Suprapubic skin (tissue), 4 donors: ENCODE measurements around the gene CDH4. TPM values are rescaled to one million over a fixed set of nuclear protein-coding genes. Genes with fewer than 3 reads are reported as not detected.

Experiments
- DNase-seq, 2 donors: peaks; one replicate each; pipeline ENCODE4 v3.0.0-alpha.2; 2019; ENCODE audit warnings: low spot score in 2 of 2
- H3K27ac ChIP-seq: fragments of 200-600 bp; sonication (generic); one replicate; pipeline ENCODE4 v1.5.1; 2019
- H3K27me3 ChIP-seq: fragments of 200-600 bp; sonication (generic); one replicate; pipeline ENCODE4 v1.5.1; 2019
- H3K36me3 ChIP-seq: fragments of 200-600 bp; sonication (generic); one replicate; pipeline ENCODE4 v1.5.1; 2019
- H3K4me1 ChIP-seq: fragments of 200-600 bp; sonication (generic); one replicate; pipeline ENCODE4 v1.5.1; 2019
- H3K4me3 ChIP-seq: fragments of 200-600 bp; sonication (generic); one replicate; pipeline ENCODE4 v1.5.1; 2019; ENCODE audit warnings: mild to moderate bottlenecking
- H3K9me3 ChIP-seq: fragments of 200-600 bp; sonication (generic); one replicate; pipeline ENCODE4 v1.5.1; 2019
- EP300 ChIP-seq: sonication (generic); formaldehyde crosslinking; IDR thresholded peaks from one replicate; pipeline ENCODE4 v1.6.1; 2017; ENCODE audit warnings: antibody characterized with exemption
- POLR2A ChIP-seq, 2 donors: fragments of 450-650 bp; IDR thresholded peaks; one replicate each; pipeline ENCODE4 v1.6.1; 2017; ENCODE audit warnings: antibody characterized with exemption in 2 of 2, mild to moderate bottlenecking in 2 of 2, moderate library complexity in 2 of 2
- POLR2AphosphoS5 ChIP-seq, 3 donors: sonication (generic); formaldehyde crosslinking; IDR thresholded peaks; one replicate each; pipeline ENCODE4 v1.6.1; 2017; ENCODE audit warnings: antibody characterized with exemption in 3 of 3
- WGBS: methylation state at CpG from one replicate; pipeline ENCODE4 v1.1.5; 2018; 5-methylcytosine and 5-hydroxymethylcytosine counted together
- total RNA-seq, 4 donors: library from RNA; depleted of rRNA; stranded (reverse); fragments of >200 nt; gene quantifications; one replicate each; pipeline ENCODE4 v1.1.0, GENCODE V29; 2016
- TF ChIP-seq, protein P1 (sequence below), 2 donors: fragments of 200-600 bp in 1 of 2; fragments of 450-650 bp in 1 of 2; sonication (generic) in 1 of 2; IDR thresholded peaks; one replicate each; pipeline ENCODE4 v1.5.1; 2016 to 2019; ENCODE audit warnings: antibody characterized with exemption in 2 of 2, mild to moderate bottlenecking in 1 of 2, moderate library complexity in 1 of 2

The CDH4 gene
- total RNA-seq, 4 donors from 2014 or later, result 0.91 to 5.9 (median 2.6) TPM

DNA sequence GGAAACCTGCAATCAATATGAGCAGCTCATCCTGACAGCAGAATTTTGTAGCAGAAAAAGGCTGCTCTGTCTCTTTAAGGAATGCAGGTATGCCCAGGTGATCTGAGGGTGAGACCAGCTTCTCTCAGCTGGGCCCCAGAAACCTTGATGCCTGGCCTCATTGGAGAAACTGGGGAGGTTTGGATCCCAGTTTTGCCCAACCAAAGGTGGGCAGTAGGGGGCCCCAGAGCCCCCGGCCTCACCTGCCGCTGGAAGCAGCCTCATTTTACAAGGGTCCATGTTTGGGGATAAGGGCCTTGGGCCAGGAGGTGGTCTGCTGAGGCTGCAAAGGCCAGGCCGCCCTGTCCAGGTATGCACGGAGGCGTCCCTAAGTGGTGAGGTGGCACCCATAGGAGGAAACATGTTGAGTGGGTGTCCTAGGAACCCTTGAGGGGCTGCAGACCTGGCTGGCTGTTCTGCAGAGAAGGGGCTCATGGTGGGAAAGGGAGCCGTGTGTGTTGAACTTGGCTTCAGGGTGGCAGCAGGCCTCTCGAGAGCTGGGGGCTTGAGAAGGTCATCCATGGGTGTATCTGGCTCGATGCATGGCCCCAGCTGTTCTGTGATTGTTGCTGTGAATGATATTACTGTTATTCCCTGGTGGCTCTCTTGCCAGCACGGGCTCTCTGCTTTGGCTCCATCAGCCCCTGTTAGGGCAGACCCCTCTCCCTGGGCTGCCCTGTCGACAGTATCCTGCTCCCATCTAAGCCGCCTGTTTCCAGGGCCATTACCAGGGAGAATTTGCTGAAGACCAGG, 208.4 kb downstream of the CDH4 start:
- Histone ChIP-seq H3K27ac (no peak overlapping the region), H3K4me3 (no peak overlapping the region), H3K36me3 (no peaks in the 10 kb centered on the region), H3K27me3 (no peaks in the 10 kb centered on the region), H3K4me1 (no peaks in the 10 kb centered on the region), H3K9me3 (no peaks in the 10 kb centered on the region)
- no peak for DNase-seq
- 72% methylated on average over 11 of the region's 11 CpGs for WGBS
- TF ChIP-seq POLR2AphosphoS5 (IDR thresholded peaks at IDR 0.05) (no peak), POLR2A (IDR thresholded peaks at IDR 0.05) (no peak), EP300 (no peak)
- TF ChIP-seq, protein P1, sequence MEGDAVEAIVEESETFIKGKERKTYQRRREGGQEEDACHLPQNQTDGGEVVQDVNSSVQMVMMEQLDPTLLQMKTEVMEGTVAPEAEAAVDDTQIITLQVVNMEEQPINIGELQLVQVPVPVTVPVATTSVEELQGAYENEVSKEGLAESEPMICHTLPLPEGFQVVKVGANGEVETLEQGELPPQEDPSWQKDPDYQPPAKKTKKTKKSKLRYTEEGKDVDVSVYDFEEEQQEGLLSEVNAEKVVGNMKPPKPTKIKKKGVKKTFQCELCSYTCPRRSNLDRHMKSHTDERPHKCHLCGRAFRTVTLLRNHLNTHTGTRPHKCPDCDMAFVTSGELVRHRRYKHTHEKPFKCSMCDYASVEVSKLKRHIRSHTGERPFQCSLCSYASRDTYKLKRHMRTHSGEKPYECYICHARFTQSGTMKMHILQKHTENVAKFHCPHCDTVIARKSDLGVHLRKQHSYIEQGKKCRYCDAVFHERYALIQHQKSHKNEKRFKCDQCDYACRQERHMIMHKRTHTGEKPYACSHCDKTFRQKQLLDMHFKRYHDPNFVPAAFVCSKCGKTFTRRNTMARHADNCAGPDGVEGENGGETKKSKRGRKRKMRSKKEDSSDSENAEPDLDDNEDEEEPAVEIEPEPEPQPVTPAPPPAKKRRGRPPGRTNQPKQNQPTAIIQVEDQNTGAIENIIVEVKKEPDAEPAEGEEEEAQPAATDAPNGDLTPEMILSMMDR (IDR thresholded peaks at IDR 0.05), result no peak

DNA sequence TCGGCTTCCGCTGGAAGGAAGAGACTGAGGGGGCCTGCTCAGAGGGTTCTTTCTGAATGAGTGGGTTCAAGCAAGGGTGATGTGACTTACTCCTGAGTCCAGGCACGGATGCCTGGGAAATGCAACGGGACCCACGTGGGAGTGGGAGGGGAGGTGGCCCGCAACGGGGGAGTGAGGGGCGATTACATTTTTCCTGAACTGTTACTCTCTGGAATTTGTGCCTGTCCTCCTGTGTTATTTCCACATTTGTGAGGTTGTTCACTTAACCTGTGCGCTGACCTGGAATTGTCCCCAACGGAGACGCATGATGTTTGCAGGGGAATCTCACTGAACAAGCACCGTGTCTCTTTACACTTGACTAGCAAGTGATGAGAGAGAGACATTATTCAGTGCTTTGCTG, 209.4 kb downstream of the CDH4 start:
- no peaks in the 10 kb centered on the region for H3K36me3 ChIP-seq
- H3K4me1 ChIP-seq, result no peaks in the 10 kb centered on the region
- H3K27ac ChIP-seq, result no peak overlapping the region
- H3K27me3 ChIP-seq, result no peaks in the 10 kb centered on the region
- WGBS, result 85% methylated on average over 12 of the region's 12 CpGs
- no peak for DNase-seq
- H3K4me3 ChIP-seq, result no peak overlapping the region
- no peaks in the 10 kb centered on the region for H3K9me3 ChIP-seq
- no peak for TF ChIP-seq EP300
- TF ChIP-seq, protein P1 (IDR thresholded peaks at IDR 0.05), result no peak
- no peak for TF ChIP-seq POLR2AphosphoS5 (IDR thresholded peaks at IDR 0.05)
- no peak for TF ChIP-seq POLR2A (IDR thresholded peaks at IDR 0.05)

DNA sequence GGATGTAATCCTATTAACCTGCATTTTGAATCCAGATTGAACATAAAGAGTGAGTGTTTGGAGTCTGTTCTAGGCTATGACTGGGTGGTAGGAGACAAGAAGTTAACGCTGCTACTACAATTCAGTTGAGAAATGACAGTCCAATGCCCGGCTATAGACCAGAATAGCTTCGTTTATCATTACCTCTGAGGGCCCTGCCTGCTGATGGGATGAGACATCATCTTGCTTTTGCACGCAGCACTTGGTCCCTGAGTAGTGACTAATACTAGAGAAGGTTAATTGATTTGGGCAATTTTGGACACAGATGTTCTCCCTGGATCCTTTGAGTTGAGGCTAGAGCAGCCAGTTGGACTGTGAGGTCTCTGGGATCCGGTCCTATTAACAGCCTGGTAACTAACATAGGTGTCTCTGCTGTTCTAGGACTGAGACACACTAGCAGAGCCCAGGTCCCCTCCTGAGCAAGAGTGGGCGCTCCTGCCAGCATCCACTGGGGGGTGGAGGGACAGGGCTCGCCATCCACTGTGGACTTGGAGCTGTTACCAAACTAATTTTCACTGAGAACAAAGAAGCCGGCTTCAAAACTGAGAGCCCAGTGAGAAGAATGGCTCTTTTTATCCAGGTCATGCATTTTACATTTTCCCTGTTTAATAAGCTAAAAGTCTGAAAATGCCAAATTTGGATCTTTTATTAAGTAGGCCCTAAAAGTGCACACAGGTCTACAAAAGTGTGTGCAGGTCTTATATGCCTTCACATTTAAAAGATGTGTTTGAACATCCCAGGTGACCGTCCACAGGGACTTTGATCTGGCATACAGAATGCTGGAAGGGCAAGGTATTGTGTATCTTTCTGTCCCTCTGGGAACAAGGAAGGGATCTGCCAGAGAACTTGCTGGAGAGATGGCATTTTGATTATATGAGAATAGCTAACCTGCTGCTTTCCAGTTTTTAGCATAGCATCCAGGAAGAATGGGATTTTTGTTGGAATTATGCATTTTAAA, 212.5 kb downstream of the CDH4 start:
- DNase-seq, result peak in 1 of 2 donors; percentile 40
- Histone ChIP-seq H3K27ac (no peak overlapping the region), H3K27me3 (no peaks in the 10 kb centered on the region), H3K9me3 (no peaks in the 10 kb centered on the region), H3K36me3 (no peaks in the 10 kb centered on the region), H3K4me3 (no peak overlapping the region), H3K4me1 (no peaks in the 10 kb centered on the region)
- TF ChIP-seq POLR2AphosphoS5 (IDR thresholded peaks at IDR 0.05) (no peak), POLR2A (IDR thresholded peaks at IDR 0.05) (no peak)
- TF ChIP-seq, protein P1 (IDR thresholded peaks at IDR 0.05), result no peak
- WGBS, result 82% methylated on average over 9 of the region's 9 CpGs

- Histone ChIP-seq H3K27ac (no peak overlapping the region), H3K36me3 (no peaks in the 10 kb centered on the region), H3K9me3 (no peaks in the 10 kb centered on the region), H3K4me1 (no peaks in the 10 kb centered on the region), H3K27me3 (peaks cover 14% of the 10 kb centered on the region), H3K4me3 (no peak overlapping the region)
- no peak for TF ChIP-seq POLR2AphosphoS5 (IDR thresholded peaks at IDR 0.05)
- peak in 1 of 2 donors; percentile 18 for DNase-seq
- 79% methylated on average over 7 of the region's 7 CpGs for WGBS
Observed at GRCh38 chr20:61475729-61476128, 223.7 kb downstream of the CDH4 start.

DNA sequence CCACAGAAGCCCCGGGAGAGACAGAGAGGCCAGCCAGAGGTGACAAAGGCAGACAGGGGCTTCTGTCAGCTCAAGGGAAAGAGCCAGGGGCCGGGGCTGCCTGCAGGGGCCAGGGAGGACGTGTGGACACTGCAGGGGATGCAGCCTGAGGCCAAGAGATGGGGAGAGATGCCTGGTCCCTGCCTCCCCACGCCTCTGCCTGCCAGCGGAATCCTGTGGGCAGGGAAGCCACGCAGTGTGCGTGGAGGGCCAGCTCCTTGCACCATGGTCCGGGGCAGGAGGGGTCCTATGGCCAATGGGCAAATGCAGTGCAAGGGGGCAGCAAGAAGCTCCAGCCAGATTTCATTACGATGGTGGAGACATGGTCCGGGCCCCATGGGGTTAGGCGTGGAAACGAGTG, 224.9 kb downstream of the CDH4 start:
- Histone ChIP-seq H3K36me3 (no peaks in the 10 kb centered on the region), H3K4me1 (no peaks in the 10 kb centered on the region), H3K27ac (no peak overlapping the region), H3K9me3 (no peaks in the 10 kb centered on the region), H3K27me3 (peaks cover 14% of the 10 kb centered on the region), H3K4me3 (no peak overlapping the region)
- no peak for DNase-seq
- 80% methylated on average over 12 of the region's 12 CpGs for WGBS
- TF ChIP-seq, protein P1 (IDR thresholded peaks at IDR 0.05), result no peak
- TF ChIP-seq EP300, result no peak
- TF ChIP-seq POLR2A (IDR thresholded peaks at IDR 0.05), result no peak
- no peak for TF ChIP-seq POLR2AphosphoS5 (IDR thresholded peaks at IDR 0.05)
